ENCODE data around the gene RET.

RET gene

GRCh38 chr10:43076876-43077420, at the start of gene RET:
TSS of gene RET (plus strand) at chr10:43077069. CDS start at chr10:43077259, 190 bp downstream.
- no peak for DNase-seq

GRCh38 chr10:43027331-43027955, 49.4 kb upstream of the RET start:
- no peak for DNase-seq

GRCh38 chr10:43028143-43028542, 48.7 kb upstream of the RET start:
- no peak for DNase-seq

- no peak for DNase-seq
Observed at GRCh38 chr10:43029043-43029442, 47.8 kb upstream of the RET start.

GRCh38 chr10:43032613-43033012, 44.3 kb upstream of the RET start:
- no peak for DNase-seq

GRCh38 chr10:43035800-43036199, 41.1 kb upstream of the RET start:
- DNase-seq = no peak

- no peak for DNase-seq
Observed at GRCh38 chr10:43036481-43037428, 40.1 kb upstream of the RET start.

- no peak for DNase-seq
Observed at GRCh38 chr10:43037440-43037839, 39.4 kb upstream of the RET start.

- DNase-seq = no peak
Observed at GRCh38 chr10:43037942-43038782, 38.7 kb upstream of the RET start.

- no peak for DNase-seq
Observed at GRCh38 chr10:43038783-43039623, 37.9 kb upstream of the RET start.

GRCh38 chr10:43039624-43040481, 37.0 kb upstream of the RET start:
- no peak for DNase-seq

GRCh38 chr10:43040482-43041256, 36.2 kb upstream of the RET start:
- no peak for DNase-seq

- no peak for DNase-seq
Observed at GRCh38 chr10:43041422-43042342, 35.2 kb upstream of the RET start.

- DNase-seq = no peak
Observed at GRCh38 chr10:43042503-43043341, 34.1 kb upstream of the RET start.

GRCh38 chr10:43043342-43043772, 33.5 kb upstream of the RET start:
- no peak for DNase-seq

GRCh38 chr10:43043773-43044447, 33.0 kb upstream of the RET start:
- no peak for DNase-seq

GRCh38 chr10:43044448-43044921, 32.4 kb upstream of the RET start:
- DNase-seq = no peak

All from DMS79 (cell line).